WTC11 (cell line): ENCODE data around the gene DEPDC1B.

ENCODE experiments used
- CREB1 ChIP-seq: sonication (generic); formaldehyde crosslinking; IDR thresholded peaks from 2 replicates; pipeline ENCODE4 v1.8.0; 2023; ENCODE audit warnings: mild to moderate bottlenecking, missing genetic modification reagents
- NR2C2 ChIP-seq: sonication (generic); formaldehyde crosslinking; IDR thresholded peaks from 2 replicates; pipeline ENCODE4 v1.8.0; 2022; ENCODE audit warnings: mild to moderate bottlenecking, missing genetic modification reagents
- TF ChIP-seq, protein P1 (sequence below): fragments of 200-600 bp; IDR thresholded peaks from 2 replicates; pipeline ENCODE4 v1.8.0; 2022; ENCODE audit warnings: antibody characterized with exemption
- TF ChIP-seq, protein P2 (sequence below): sonication (generic); formaldehyde crosslinking; IDR thresholded peaks from 2 replicates; pipeline ENCODE4 v1.8.1; 2023; ENCODE audit warnings: mild to moderate bottlenecking, missing genetic modification reagents

DNA sequence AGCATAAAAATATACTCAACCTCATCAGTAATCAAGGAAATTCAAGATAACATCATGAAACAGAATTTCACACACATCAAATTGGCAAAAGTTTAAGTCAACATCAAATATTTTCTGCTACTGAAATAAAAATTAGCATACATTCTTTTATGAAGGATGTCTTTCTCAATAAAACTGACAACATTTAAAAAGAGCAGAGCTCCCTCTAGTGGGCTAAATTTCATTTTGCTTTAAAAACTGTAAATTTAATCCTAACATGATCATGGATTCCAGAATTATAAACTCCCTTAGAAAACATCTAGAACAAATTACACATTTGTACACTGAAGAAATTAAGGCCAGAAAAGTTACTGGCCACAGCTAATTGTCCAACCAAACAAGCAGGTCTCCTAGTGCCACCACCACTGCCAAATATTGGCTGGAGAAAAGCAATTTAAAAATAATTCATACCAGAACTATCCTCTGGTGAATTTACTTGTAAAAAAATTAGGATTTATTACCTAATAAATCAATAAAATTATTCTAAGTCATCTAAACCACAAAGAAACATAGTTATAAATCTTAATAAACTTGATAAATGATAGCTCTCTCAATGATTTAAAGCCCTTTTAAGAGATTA is 31.2 kb downstream of the DEPDC1B start:
- TF ChIP-seq, protein P1, sequence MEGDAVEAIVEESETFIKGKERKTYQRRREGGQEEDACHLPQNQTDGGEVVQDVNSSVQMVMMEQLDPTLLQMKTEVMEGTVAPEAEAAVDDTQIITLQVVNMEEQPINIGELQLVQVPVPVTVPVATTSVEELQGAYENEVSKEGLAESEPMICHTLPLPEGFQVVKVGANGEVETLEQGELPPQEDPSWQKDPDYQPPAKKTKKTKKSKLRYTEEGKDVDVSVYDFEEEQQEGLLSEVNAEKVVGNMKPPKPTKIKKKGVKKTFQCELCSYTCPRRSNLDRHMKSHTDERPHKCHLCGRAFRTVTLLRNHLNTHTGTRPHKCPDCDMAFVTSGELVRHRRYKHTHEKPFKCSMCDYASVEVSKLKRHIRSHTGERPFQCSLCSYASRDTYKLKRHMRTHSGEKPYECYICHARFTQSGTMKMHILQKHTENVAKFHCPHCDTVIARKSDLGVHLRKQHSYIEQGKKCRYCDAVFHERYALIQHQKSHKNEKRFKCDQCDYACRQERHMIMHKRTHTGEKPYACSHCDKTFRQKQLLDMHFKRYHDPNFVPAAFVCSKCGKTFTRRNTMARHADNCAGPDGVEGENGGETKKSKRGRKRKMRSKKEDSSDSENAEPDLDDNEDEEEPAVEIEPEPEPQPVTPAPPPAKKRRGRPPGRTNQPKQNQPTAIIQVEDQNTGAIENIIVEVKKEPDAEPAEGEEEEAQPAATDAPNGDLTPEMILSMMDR = peak; percentile 63
- TF ChIP-seq NR2C2 (CRISPR knock-in tag) = no peak
- no peak for TF ChIP-seq CREB1 (CRISPR knock-in tag)
- TF ChIP-seq, protein P2, sequence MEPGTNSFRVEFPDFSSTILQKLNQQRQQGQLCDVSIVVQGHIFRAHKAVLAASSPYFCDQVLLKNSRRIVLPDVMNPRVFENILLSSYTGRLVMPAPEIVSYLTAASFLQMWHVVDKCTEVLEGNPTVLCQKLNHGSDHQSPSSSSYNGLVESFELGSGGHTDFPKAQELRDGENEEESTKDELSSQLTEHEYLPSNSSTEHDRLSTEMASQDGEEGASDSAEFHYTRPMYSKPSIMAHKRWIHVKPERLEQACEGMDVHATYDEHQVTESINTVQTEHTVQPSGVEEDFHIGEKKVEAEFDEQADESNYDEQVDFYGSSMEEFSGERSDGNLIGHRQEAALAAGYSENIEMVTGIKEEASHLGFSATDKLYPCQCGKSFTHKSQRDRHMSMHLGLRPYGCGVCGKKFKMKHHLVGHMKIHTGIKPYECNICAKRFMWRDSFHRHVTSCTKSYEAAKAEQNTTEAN (CRISPR knock-in tag) = no peak
